Endothelial cell of umbilical vein (primary cell): ENCODE results near the gene BAMBI. TPM values are rescaled to one million over a fixed set of nuclear protein-coding genes. Genes with fewer than 3 reads are reported as not detected.

Experiments used
- BruUV-seq: library from RNA; stranded (reverse); fragments of 400-500 nt; replicated peaks from 2 replicates; lab custom pipeline; 2021; lab: Mats Ljungman, UMichigan
- CTCF ChIA-PET: fragments of 300-600, 350-600 bp; sonication (Branson Sonifier 250); formaldehyde crosslinking; loops from one replicate; lab custom pipeline; 2021; ENCODE audit warnings: antibody characterized with exemption, inconsistent platforms; lab: Charles Lee
- POLR2A ChIA-PET: fragments of 300-600, 350-600 bp; sonication (Branson Sonifier 250); formaldehyde crosslinking; loops from one replicate; lab custom pipeline; 2021; ENCODE audit warnings: antibody characterized with exemption, inconsistent platforms; lab: Charles Lee
- DNase-seq: peaks from one replicate; pipeline ENCODE4 v3.0.0-alpha.2; 2011; ENCODE audit warnings: low read depth, low spot score
- FAIRE-seq: peaks from 2 replicates; lab custom pipeline; 2011; peaks lifted over from hg19 to GRCh38; lab: Jason Lieb, UNC
- H2AFZ ChIP-seq: 2 replicates; pipeline ENCODE4 v1.6.0; 2012; ENCODE audit warnings: low read depth, low read length, control low read depth, inconsistent platforms
- H3K27ac ChIP-seq: 2 replicates; pipeline ENCODE4 v1.5.1; 2011; ENCODE audit warnings: low read depth, mild to moderate bottlenecking, control low read depth, low read length, moderate library complexity; ENCODE audit not compliant: insufficient read depth
- H3K27me3 ChIP-seq, 2 experiments: 2 replicates each; pipeline versions ENCODE4 v1.6.0 to v1.6.1; 2011; ENCODE audit warnings: low read length in 2 of 2, mixed read lengths in 1 of 2; ENCODE audit not compliant: control insufficient read depth in 2 of 2, insufficient read depth in 2 of 2
- H3K36me3 ChIP-seq, 2 experiments: 2 replicates in 1 of 2; 3 replicates in 1 of 2; pipeline ENCODE4 v1.5.1; 2011; ENCODE audit warnings: low read length in 2 of 2, mild to moderate bottlenecking in 1 of 2, moderate library complexity in 1 of 2; ENCODE audit not compliant: control insufficient read depth in 2 of 2, insufficient read depth in 2 of 2; ENCODE audit errors: extremely low read depth in 1 of 2
- H3K4me1 ChIP-seq: 3 replicates; pipeline ENCODE4 v1.5.1; 2011; ENCODE audit warnings: mild to moderate bottlenecking, low read length; ENCODE audit not compliant: control insufficient read depth, insufficient read depth; ENCODE audit errors: extremely low read depth
- H3K4me2 ChIP-seq: 2 replicates; pipeline ENCODE4 v1.6.1; 2011; ENCODE audit warnings: low read length, control low read depth, mixed read lengths; ENCODE audit not compliant: insufficient read depth
- H3K4me3 ChIP-seq, 3 experiments: fragments of 200-600 bp in 1 of 3; sonication (generic), shearing (Covaris generic) in 1 of 3; replicated peaks in 1 of 3; 2 replicates each; pipeline ENCODE4 v1.5.1; 2011 to 2016; ENCODE audit warnings: control low read depth in 3 of 3, low read length in 3 of 3, mild to moderate bottlenecking in 2 of 3, inconsistent platforms in 1 of 3, low read depth in 1 of 3, moderate library complexity in 1 of 3; ENCODE audit not compliant: insufficient read depth in 1 of 3
- H3K79me2 ChIP-seq: 2 replicates; pipeline ENCODE4 v1.6.0; 2012; ENCODE audit warnings: low read length, inconsistent platforms; ENCODE audit not compliant: control insufficient read depth, insufficient read depth
- H3K9ac ChIP-seq: replicated peaks from 2 replicates; pipeline ENCODE3; 2011; ENCODE audit warnings: low read length, control low read depth; ENCODE audit not compliant: insufficient read depth; ENCODE audit errors: extremely low read depth
- H3K9me1 ChIP-seq: replicated peaks from 3 replicates; pipeline ENCODE4 v1.6.0; 2011; ENCODE audit warnings: mild to moderate bottlenecking, low read length; ENCODE audit not compliant: control insufficient read depth, insufficient read depth; ENCODE audit errors: extremely low read depth
- H3K9me3 ChIP-seq: replicated peaks from 2 replicates; pipeline ENCODE4 v1.5.1; 2012; ENCODE audit warnings: low read length, inconsistent platforms; ENCODE audit not compliant: control insufficient read depth, insufficient read depth
- H4K20me1 ChIP-seq: replicated peaks from 2 replicates; pipeline ENCODE3; 2011; ENCODE audit warnings: mild to moderate bottlenecking, low read length; ENCODE audit not compliant: control insufficient read depth, insufficient read depth; ENCODE audit errors: extremely low read depth
- EZH2 ChIP-seq: IDR thresholded peaks from 2 replicates; pipeline ENCODE4 v1.6.1; 2012; ENCODE audit warnings: borderline replicate concordance, low read depth, mild to moderate bottlenecking, moderate library complexity, low read length, inconsistent platforms; ENCODE audit not compliant: severe bottlenecking
- FOS ChIP-seq: IDR thresholded peaks from 2 replicates; pipeline ENCODE4 v1.6.1; 2011; ENCODE audit warnings: mild to moderate bottlenecking, low read length, moderate library complexity, borderline replicate concordance; ENCODE audit not compliant: insufficient read depth
- GATA2 ChIP-seq: IDR thresholded peaks from 2 replicates; pipeline ENCODE4 v1.7.0; 2011; ENCODE audit warnings: low read depth, mild to moderate bottlenecking, moderate library complexity, mixed read lengths, low read length; ENCODE audit not compliant: insufficient read length, insufficient read depth
- JUN ChIP-seq: IDR thresholded peaks from 2 replicates; pipeline ENCODE4 v1.6.1; 2011; ENCODE audit warnings: borderline replicate concordance, low read depth; ENCODE audit not compliant: insufficient read length, insufficient read depth
- POLR2A ChIP-seq: IDR thresholded peaks from 2 replicates; pipeline ENCODE4 v1.6.1; 2012; ENCODE audit warnings: low read depth, mild to moderate bottlenecking, control low read depth, low read length
- POLR2AphosphoS5 ChIP-seq: IDR thresholded peaks from 2 replicates; pipeline ENCODE4 v1.6.1; 2012; ENCODE audit warnings: low read depth, mild to moderate bottlenecking, control low read depth, low read length, moderate library complexity; ENCODE audit not compliant: insufficient read depth
- dilution Hi-C: fragments of 300-500 bp; cut with MboI; formaldehyde crosslinking; loops from one replicate; pipeline ENCODE4 v1.15.0; 2019; ENCODE audit warnings: low sequenced_read_pairs; ENCODE audit not compliant: extremely low pct_ligation_motif_present
- intact Hi-C: fragments of 100-400 bp; cut with micrococcal nuclease; formaldehyde crosslinking; loops from one replicate; pipeline ENCODE4 v1.10.0; 2022
- polyA plus RNA-seq, 4 experiments: library from polyadenylated mRNA; depleted of rRNA in 3 of 4; stranded (reverse) in 3 of 4; unstranded in 1 of 4; fragments of >200 nt; gene quantifications; 2 replicates each; pipeline versions ENCODE4 v1.2.1 to v1.2.3, GENCODE V29; 2011 to 2012; ENCODE audit warnings: missing spikeins in 1 of 4
- total RNA-seq: library from RNA; stranded (reverse); gene quantifications from 2 replicates; pipeline ENCODE4 v1.2.3, GENCODE V29; 2021
- TF ChIP-seq, protein P1 (sequence below): IDR thresholded peaks from 2 replicates; pipeline ENCODE4 v1.6.1; 2011; ENCODE audit not compliant: insufficient read depth, insufficient read length
- TF ChIP-seq, protein P2 (sequence below), 2 donors: IDR thresholded peaks; 1 replicate in 1 of 2; 2 replicates in 1 of 2; pipeline ENCODE4 v1.5.1; 2011; ENCODE audit warnings: low read length in 2 of 2, mild to moderate bottlenecking in 2 of 2, moderate library complexity in 2 of 2, control low read depth in 1 of 2, inconsistent platforms in 1 of 2, low read depth in 1 of 2; ENCODE audit not compliant: insufficient read depth in 1 of 2; ENCODE audit errors: extremely low read depth in 1 of 2

The BAMBI gene
- total and polyA plus RNA-seq, 2 donors (not counting 3 experiments of a cell fraction or from before 2014, with no cell fraction given), result 3.2 to 4.3 TPM

DNA sequence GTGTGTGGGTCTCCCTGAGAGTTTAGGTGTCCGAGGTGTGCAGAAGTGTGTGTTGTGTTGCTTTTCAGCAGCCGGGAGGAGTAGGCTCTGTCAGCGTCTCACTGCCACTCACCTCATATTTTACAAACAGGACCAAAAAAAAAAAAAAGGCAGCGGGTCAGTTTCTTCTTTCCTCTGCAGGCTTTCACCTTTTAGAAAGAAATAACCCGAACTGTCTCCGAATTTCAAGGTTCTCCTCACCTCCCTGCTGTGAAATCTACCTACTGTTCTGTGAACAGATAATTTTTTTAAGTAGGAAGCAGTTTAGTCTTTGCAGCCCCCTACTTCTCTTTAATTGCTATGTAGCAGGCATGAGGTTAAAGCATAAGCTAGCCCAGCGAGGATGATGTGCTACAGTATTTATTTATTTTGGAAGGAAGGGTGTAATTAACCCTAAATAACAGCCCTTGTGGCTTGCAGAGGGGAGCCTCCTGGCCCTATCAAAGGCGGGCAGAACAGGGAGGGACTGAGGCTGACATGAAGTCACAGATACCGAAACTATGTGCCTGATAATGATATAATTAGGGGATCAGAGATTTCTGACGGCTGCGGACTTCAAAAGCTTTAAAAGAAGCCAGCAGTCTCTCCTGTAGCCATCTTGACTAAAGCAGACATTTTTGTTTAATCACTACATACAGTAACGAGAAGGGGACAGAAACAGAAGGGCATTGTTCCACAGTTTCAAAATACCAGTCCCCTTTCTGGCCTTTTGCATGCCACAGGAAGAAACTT is 1.6 kb downstream of the BAMBI start:
- H3K79me2 ChIP-seq, result no peaks in the 10 kb centered on the region
- FAIRE-seq, result peak; percentile 59
- dilution Hi-C loops (no loop called here), intact Hi-C loops (loop anchor here (2.0 to 5.0 kb wide), 3 partner anchors 40 to 453 kb away; partner anchors contain the start of gene WAC)
- POLR2A ChIA-PET, result no interaction called here
- peak overlapping the region; percentile 83 for H3K4me2 ChIP-seq
- H3K4me1 ChIP-seq, result peaks cover 32% of the 10 kb centered on the region
- peak overlapping the region; percentile 81 for H2AFZ ChIP-seq
- H3K9ac ChIP-seq, result peak overlapping the region; percentile 59
- TF ChIP-seq FOS (no peak), GATA2 (no peak), POLR2AphosphoS5 (no peak), JUN (no peak), POLR2A (no peak), EZH2 (no peak)
- TF ChIP-seq, protein P1, sequence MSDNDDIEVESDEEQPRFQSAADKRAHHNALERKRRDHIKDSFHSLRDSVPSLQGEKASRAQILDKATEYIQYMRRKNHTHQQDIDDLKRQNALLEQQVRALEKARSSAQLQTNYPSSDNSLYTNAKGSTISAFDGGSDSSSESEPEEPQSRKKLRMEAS, result no peak
- TF ChIP-seq, protein P2, sequence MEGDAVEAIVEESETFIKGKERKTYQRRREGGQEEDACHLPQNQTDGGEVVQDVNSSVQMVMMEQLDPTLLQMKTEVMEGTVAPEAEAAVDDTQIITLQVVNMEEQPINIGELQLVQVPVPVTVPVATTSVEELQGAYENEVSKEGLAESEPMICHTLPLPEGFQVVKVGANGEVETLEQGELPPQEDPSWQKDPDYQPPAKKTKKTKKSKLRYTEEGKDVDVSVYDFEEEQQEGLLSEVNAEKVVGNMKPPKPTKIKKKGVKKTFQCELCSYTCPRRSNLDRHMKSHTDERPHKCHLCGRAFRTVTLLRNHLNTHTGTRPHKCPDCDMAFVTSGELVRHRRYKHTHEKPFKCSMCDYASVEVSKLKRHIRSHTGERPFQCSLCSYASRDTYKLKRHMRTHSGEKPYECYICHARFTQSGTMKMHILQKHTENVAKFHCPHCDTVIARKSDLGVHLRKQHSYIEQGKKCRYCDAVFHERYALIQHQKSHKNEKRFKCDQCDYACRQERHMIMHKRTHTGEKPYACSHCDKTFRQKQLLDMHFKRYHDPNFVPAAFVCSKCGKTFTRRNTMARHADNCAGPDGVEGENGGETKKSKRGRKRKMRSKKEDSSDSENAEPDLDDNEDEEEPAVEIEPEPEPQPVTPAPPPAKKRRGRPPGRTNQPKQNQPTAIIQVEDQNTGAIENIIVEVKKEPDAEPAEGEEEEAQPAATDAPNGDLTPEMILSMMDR (IDR thresholded peaks at IDR 0.05; ENCODE audit: extremely low read depth in 1 of 2, insufficient read depth in 1 of 2, low read depth in 1 of 2, low read length in 2 of 2), result no peak
- CTCF ChIA-PET, result interaction anchor here (0.6 to 10.3 kb wide), 10 partner anchors 11 to 626 kb away, joined by 3 to 94 read pairs (median 3); no protein-coding TSS in a partner anchor
- no peaks in the 10 kb centered on the region for H3K36me3 ChIP-seq
- no peak overlapping the region for H3K27ac ChIP-seq
- no peaks in the 10 kb centered on the region for H3K9me1 ChIP-seq
- no peaks in the 10 kb centered on the region for H4K20me1 ChIP-seq
- TSS peak; percentile 36 for BruUV-seq
- H3K4me3 ChIP-seq, result peak overlapping the region; percentile 46 to 78 (median 64)
- DNase-seq, result peak; percentile 49
- H3K27me3 ChIP-seq, result peaks cover 12 to 26% of the 10 kb centered on the region in 2 experiments
- no peaks in the 10 kb centered on the region for H3K9me3 ChIP-seq
